Neuronal stem cell (in vitro differentiated cells): ENCODE results near the gene YIPF3.
A peak's percentile ranks its signal among the peaks of the same experiment; 100 is the strongest.

Experiments
- DNase-seq: peaks from one replicate; pipeline ENCODE4 v3.0.0-alpha.2; 2013; ENCODE audit warnings: low spot score
- H2AFZ ChIP-seq: one replicate; pipeline ENCODE4 v1.6.1; 2013; ENCODE audit warnings: mild to moderate bottlenecking, low read length, inconsistent platforms
- H2AK5ac ChIP-seq: 2 replicates; pipeline ENCODE4 v1.6.1; 2013; ENCODE audit warnings: low read depth, mild to moderate bottlenecking, inconsistent platforms, low read length, moderate library complexity, mixed read lengths
- H2BK120ac ChIP-seq: 2 replicates; pipeline ENCODE4 v1.6.1; 2013; ENCODE audit warnings: low read depth, mild to moderate bottlenecking, inconsistent platforms, low read length, moderate library complexity, mixed read lengths
- H2BK12ac ChIP-seq: one replicate; pipeline ENCODE4 v1.6.1; 2013; ENCODE audit warnings: low read length, inconsistent platforms
- H2BK15ac ChIP-seq: 2 replicates; pipeline ENCODE4 v1.6.1; 2013; ENCODE audit warnings: mild to moderate bottlenecking, low read length, inconsistent platforms, mixed read lengths
- H2BK5ac ChIP-seq: one replicate; pipeline ENCODE4 v1.6.1; 2013; ENCODE audit warnings: inconsistent platforms, mild to moderate bottlenecking, low read length, moderate library complexity
- H3K14ac ChIP-seq: one replicate; pipeline ENCODE4 v1.6.1; 2013; ENCODE audit warnings: low read length, inconsistent platforms
- H3K18ac ChIP-seq: 2 replicates; pipeline ENCODE4 v1.6.1; 2013; ENCODE audit warnings: low read length, inconsistent platforms
- H3K23ac ChIP-seq: 2 replicates; pipeline ENCODE4 v1.6.1; 2013; ENCODE audit warnings: low read depth, mild to moderate bottlenecking, mixed read lengths, low read length, inconsistent platforms; ENCODE audit not compliant: poor library complexity
- H3K27ac ChIP-seq: replicated peaks from 3 replicates; pipeline ENCODE4 v1.5.1; 2013; ENCODE audit warnings: low read length, inconsistent platforms
- H3K27me3 ChIP-seq, 3 experiments: 2 replicates each; pipeline ENCODE4 v1.6.1; 2013; ENCODE audit warnings: low read length in 3 of 3, mild to moderate bottlenecking in 2 of 3, inconsistent platforms in 1 of 3, low read depth in 1 of 3, mixed read lengths in 1 of 3, moderate library complexity in 1 of 3; ENCODE audit not compliant: control insufficient read depth in 3 of 3, insufficient read depth in 3 of 3
- H3K36me3 ChIP-seq, 2 donors: replicated peaks in 1 of 2; 2 replicates each; pipeline ENCODE4 v1.6.1; 2013; ENCODE audit warnings: low read length in 2 of 2; ENCODE audit not compliant: control insufficient read depth in 2 of 2, insufficient read depth in 2 of 2
- H3K4ac ChIP-seq: 2 replicates; pipeline ENCODE4 v1.6.1; 2013; ENCODE audit warnings: inconsistent platforms, mild to moderate bottlenecking, low read length, moderate library complexity
- H3K4me1 ChIP-seq, 2 donors: 1 replicate in 1 of 2; 2 replicates in 1 of 2; pipeline ENCODE4 v1.6.1; 2013; ENCODE audit warnings: low read length in 2 of 2, low read depth in 1 of 2; ENCODE audit not compliant: control insufficient read depth in 2 of 2, insufficient read depth in 1 of 2
- H3K4me2 ChIP-seq: one replicate; pipeline ENCODE4 v1.6.1; 2013; ENCODE audit warnings: mild to moderate bottlenecking, low read length, inconsistent platforms; ENCODE audit not compliant: insufficient read depth, poor library complexity, severe bottlenecking
- H3K4me3 ChIP-seq, 2 donors: 2 replicates each; pipeline ENCODE4 v1.5.1; 2013; ENCODE audit warnings: low read length in 2 of 2, mild to moderate bottlenecking in 2 of 2, inconsistent platforms in 1 of 2, moderate library complexity in 1 of 2
- H3K79me1 ChIP-seq: one replicate; pipeline ENCODE4 v1.6.1; 2013; ENCODE audit warnings: low read depth, mild to moderate bottlenecking, inconsistent platforms, low read length, moderate library complexity
- H3K9ac ChIP-seq: one replicate; pipeline ENCODE4 v1.6.1; 2013; ENCODE audit warnings: mild to moderate bottlenecking, low read depth, low read length, inconsistent platforms; ENCODE audit not compliant: poor library complexity
- H3K9me3 ChIP-seq, 2 donors: replicated peaks in 1 of 2; 2 replicates each; pipeline versions ENCODE3 to v1.6.1; 2013; ENCODE audit warnings: low read length in 2 of 2, mild to moderate bottlenecking in 2 of 2, inconsistent platforms in 1 of 2, low read depth in 1 of 2, mixed read lengths in 1 of 2, moderate library complexity in 1 of 2; ENCODE audit not compliant: control insufficient read depth in 2 of 2, insufficient read depth in 1 of 2
- H4K8ac ChIP-seq: one replicate; pipeline ENCODE4 v1.6.1; 2013; ENCODE audit warnings: low read depth, mild to moderate bottlenecking, inconsistent platforms, low read length, moderate library complexity
- H4K91ac ChIP-seq: one replicate; pipeline ENCODE4 v1.6.1; 2013; ENCODE audit warnings: low read length, low read depth, mild to moderate bottlenecking, inconsistent platforms; ENCODE audit not compliant: poor library complexity
- WGBS, 2 donors: extraction: QIAGEN DNeasy Blood & Tissue Kit; methylation state at CpG; one replicate each; pipeline ENCODE4 v1.1.7; 2013; ENCODE audit warnings: missing lambda C conversion rate in 2 of 2, mixed read lengths in 1 of 2; ENCODE audit not compliant: insufficient read length in 2 of 2, insufficient replicate concordance in 1 of 2; ENCODE audit errors: extremely low coverage in 2 of 2; 5-methylcytosine and 5-hydroxymethylcytosine counted together

YIPF3 gene

GRCh38 chr6:43506667-43507471 is 9.9 kb downstream of the YIPF3 start:
- Histone ChIP-seq H2AK5ac (no peak overlapping the region), H3K4me1 (peaks cover 8 to 12% of the 10 kb centered on the region in 2 donors), H4K91ac (no peak overlapping the region), H3K4ac (no peak overlapping the region), H2BK120ac (no peak overlapping the region), H2BK5ac (no peak overlapping the region), H4K8ac (no peak overlapping the region), H3K18ac (no peak overlapping the region), H3K14ac (no peak overlapping the region), H2BK12ac (no peak overlapping the region), H3K27ac (no peak overlapping the region), H3K9ac (no peak overlapping the region), H3K36me3 (peaks cover 35 to 57% of the 10 kb centered on the region in 2 donors), H3K4me3 (no peak overlapping the region), H2AFZ (no peak overlapping the region), H3K9me3 (peaks cover 0 to 2% of the 10 kb centered on the region in 2 donors), H3K23ac (peak overlapping the region; percentile 18), H3K27me3 (peaks cover 7 to 17% (median 9%) of the 10 kb centered on the region in 3 experiments), H2BK15ac (no peak overlapping the region), H3K4me2 (no peak overlapping the region), H3K79me1 (no peaks in the 10 kb centered on the region)
- no CpG with 5 or more reads among the region's 14 CpGs for WGBS, 2 donors
- DNase-seq = peak; percentile 86

GRCh38 chr6:43506171-43506570 is 10.6 kb downstream of the YIPF3 start:
- no peaks in the 10 kb centered on the region for H3K79me1 ChIP-seq

GRCh38 chr6:43505718-43506117 is 11.0 kb downstream of the YIPF3 start:
- peaks cover 0 to 2% of the 10 kb centered on the region in 2 donors for H3K9me3 ChIP-seq
- no peak overlapping the region for H4K91ac ChIP-seq
- H3K9ac ChIP-seq = peak overlapping the region; percentile 16
- no peak overlapping the region for H2BK12ac ChIP-seq
- no peak overlapping the region for H2BK15ac ChIP-seq
- H3K27ac ChIP-seq = no peak overlapping the region
- H3K18ac ChIP-seq = no peak overlapping the region
- WGBS, 2 donors = no CpG with 5 or more reads among the region's 6 CpGs
- peaks cover 31 to 55% of the 10 kb centered on the region in 2 donors for H3K36me3 ChIP-seq
- H2AK5ac ChIP-seq = no peak overlapping the region
- H3K4me3 ChIP-seq = no peak overlapping the region
- H3K4me1 ChIP-seq = peaks cover 8 to 12% of the 10 kb centered on the region in 2 donors
- peaks cover 7 to 17% (median 9%) of the 10 kb centered on the region in 3 experiments for H3K27me3 ChIP-seq
- no peak for DNase-seq
- H3K4me2 ChIP-seq = no peak overlapping the region
- no peak overlapping the region for H4K8ac ChIP-seq
- no peak overlapping the region for H2BK5ac ChIP-seq
- no peak overlapping the region for H3K14ac ChIP-seq
- no peak overlapping the region for H2AFZ ChIP-seq
- H3K79me1 ChIP-seq = no peaks in the 10 kb centered on the region
- H3K4ac ChIP-seq = no peak overlapping the region
- no peak overlapping the region for H2BK120ac ChIP-seq
- no peak overlapping the region for H3K23ac ChIP-seq

More at GRCh38 chr6:43506171-43506570, 10.6 kb downstream of the YIPF3 start:
- Histone ChIP-seq H3K4me3 (no peak overlapping the region), H3K27me3 (peaks cover 7 to 17% (median 9%) of the 10 kb centered on the region in 3 experiments), H2BK12ac (no peak overlapping the region), H3K9ac (no peak overlapping the region), H2BK5ac (no peak overlapping the region), H2AFZ (no peak overlapping the region), H3K9me3 (peaks cover 0 to 2% of the 10 kb centered on the region in 2 donors), H3K23ac (no peak overlapping the region), H3K4ac (no peak overlapping the region), H4K91ac (no peak overlapping the region), H3K27ac (no peak overlapping the region), H2AK5ac (no peak overlapping the region), H3K18ac (no peak overlapping the region), H3K4me1 (peaks cover 8 to 12% of the 10 kb centered on the region in 2 donors), H3K14ac (no peak overlapping the region), H3K4me2 (no peak overlapping the region), H2BK15ac (no peak overlapping the region), H3K36me3 (peaks cover 34 to 55% of the 10 kb centered on the region in 2 donors), H4K8ac (no peak overlapping the region), H2BK120ac (no peak overlapping the region)
- WGBS, 2 donors = no CpG with 5 or more reads among the region's 3 CpGs
- no peak for DNase-seq

- peaks cover 0 to 2% of the 10 kb centered on the region in 2 donors for H3K9me3 ChIP-seq
- no peak overlapping the region for H3K18ac ChIP-seq
- no peak overlapping the region for H3K27ac ChIP-seq
- H2BK15ac ChIP-seq = no peak overlapping the region
- H4K91ac ChIP-seq = no peak overlapping the region
- H3K23ac ChIP-seq = no peak overlapping the region
- H3K27me3 ChIP-seq = peaks cover 7 to 17% (median 9%) of the 10 kb centered on the region in 3 experiments
- H2AK5ac ChIP-seq = no peak overlapping the region
- H3K14ac ChIP-seq = no peak overlapping the region
- peaks cover 39 to 60% of the 10 kb centered on the region in 2 donors for H3K36me3 ChIP-seq
- no peak overlapping the region for H2BK12ac ChIP-seq
- no peak overlapping the region for H2BK5ac ChIP-seq
- no peak overlapping the region for H3K4me3 ChIP-seq
- no peak overlapping the region for H3K4ac ChIP-seq
- no peak overlapping the region for H4K8ac ChIP-seq
- no CpG with 5 or more reads among the region's 26 CpGs for WGBS, 2 donors
- H3K4me1 ChIP-seq = peaks cover 3 to 8% of the 10 kb centered on the region in 2 donors
- no peak for DNase-seq
- no peak overlapping the region for H3K4me2 ChIP-seq
- no peak overlapping the region for H2AFZ ChIP-seq
- no peak overlapping the region for H2BK120ac ChIP-seq
- no peaks in the 10 kb centered on the region for H3K79me1 ChIP-seq
- no peak overlapping the region for H3K9ac ChIP-seq
Observed at GRCh38 chr6:43504756-43505593, 11.8 kb downstream of the YIPF3 start.
